Adrenal gland (tissue), 12 donors: ENCODE measurements around the gene LY6G6D. TPM values are rescaled to one million over a fixed set of nuclear protein-coding genes. Genes with fewer than 3 reads are reported as not detected.

Experiments used
- DNase-seq, 7 donors: peaks; one replicate each; pipeline ENCODE4 v3.0.0-alpha.2; 2019 to 2020
- H3K27ac ChIP-seq, 5 donors: fragments of 200-600 bp; sonication (generic) in 4 of 5; 1 replicate in 3 of 5; 2 replicates in 2 of 5; pipeline versions ENCODE4 v1.5.1 to v1.8.0; 2016 to 2020; ENCODE audit warnings: mild to moderate bottlenecking in 1 of 5
- H3K27me3 ChIP-seq: fragments of 200-600 bp; 2 replicates; pipeline ENCODE4 v1.8.0; 2021
- H3K36me3 ChIP-seq, 2 donors: fragments of 200-600 bp; replicated peaks in 1 of 2; 1 replicate in 1 of 2; 2 replicates in 1 of 2; pipeline versions ENCODE4 v1.5.1 to v1.8.0; 2018 to 2022
- H3K4me1 ChIP-seq, 2 donors: fragments of 200-600 bp; replicated peaks in 1 of 2; 1 replicate in 1 of 2; 2 replicates in 1 of 2; pipeline versions ENCODE4 v1.5.1 to v1.8.0; 2018 to 2021
- H3K4me3 ChIP-seq, 4 donors: fragments of 200-600 bp; sonication (generic) in 3 of 4; one replicate each; pipeline ENCODE4 v1.5.1; 2016 to 2018
- H3K9me3 ChIP-seq, 3 donors: fragments of 200-600 bp; sonication (generic) in 1 of 3; replicated peaks in 1 of 3; 1 replicate in 2 of 3; 2 replicates in 1 of 3; pipeline versions ENCODE4 v1.5.1 to v1.8.0; 2016 to 2021
- POLR2A ChIP-seq, 2 donors: fragments of 450-650 bp; IDR thresholded peaks; one replicate each; pipeline ENCODE4 v1.6.1; 2017; ENCODE audit warnings: antibody characterized with exemption in 2 of 2, mild to moderate bottlenecking in 2 of 2, moderate library complexity in 1 of 2
- WGBS, 4 donors: extraction: QIAGEN DNeasy Blood & Tissue Kit in 2 of 4; methylation state at CpG; one replicate each; pipeline versions ENCODE4 v1.1.5 to v1.1.7; 2013 to 2017; 5-methylcytosine and 5-hydroxymethylcytosine counted together
- intact Hi-C, 2 donors: fragments of 100-400 bp; cut with DNase I; formaldehyde crosslinking; loops; one replicate each; pipeline versions ENCODE4 v1.14.1 to v1.15.0; 2022 to 2023
- polyA plus RNA-seq, 3 donors: library from polyadenylated mRNA; stranded (reverse); fragments of 200-250 nt in 2 of 3; fragments of 350-450 nt in 1 of 3; fragmentation: Illumina TruSeq in 1 of 3; extraction: RNeasy Lipid Tissue Mini Kit (QIAGEN cat#74804) in 1 of 3; gene quantifications; one replicate each; pipeline ENCODE4 v1.2.3, GENCODE V29; 2013 to 2014
- total RNA-seq, 9 donors: library from RNA; depleted of rRNA in 4 of 9; stranded (reverse); fragments of >200 nt in 4 of 9; fragments of 120-200 nt in 1 of 9; fragmentation: NEBNext Ultra II Directional in 1 of 9; extraction: Animal tissue kit (Norgen Biotek cat#: 25700) in 1 of 9; gene quantifications; one replicate each; pipeline versions ENCODE4 v1.1.0 to v1.2.4, GENCODE V29; 2013 to 2023
- TF ChIP-seq, protein P1 (sequence below), 6 experiments: fragments of 450-650 bp in 4 of 6; fragments of 200-600 bp in 2 of 6; sonication (generic) in 1 of 6; IDR thresholded peaks; 1 replicate in 5 of 6; 2 replicates in 1 of 6; pipeline versions ENCODE4 v1.5.1 to v1.8.0; 2016 to 2021; ENCODE audit warnings: antibody characterized with exemption in 6 of 6, mild to moderate bottlenecking in 2 of 6, moderate library complexity in 1 of 6
- donor health status: healthy with polysubstance abuse.
- donor health status: Bipolar disorder and iron deficiency.
- donor health status: DM: yes; HTN: yes; CAD: no.
- donor health status: DM: no; HTN: no; CAD: no.
- donor health status: DM: no; HTN: no; CAD: no.
- donor health status: DM: yes; HTN: yes; CAD: no.

LY6G6D gene
- total and polyA plus RNA-seq, 12 donors, result not detected

DNA sequence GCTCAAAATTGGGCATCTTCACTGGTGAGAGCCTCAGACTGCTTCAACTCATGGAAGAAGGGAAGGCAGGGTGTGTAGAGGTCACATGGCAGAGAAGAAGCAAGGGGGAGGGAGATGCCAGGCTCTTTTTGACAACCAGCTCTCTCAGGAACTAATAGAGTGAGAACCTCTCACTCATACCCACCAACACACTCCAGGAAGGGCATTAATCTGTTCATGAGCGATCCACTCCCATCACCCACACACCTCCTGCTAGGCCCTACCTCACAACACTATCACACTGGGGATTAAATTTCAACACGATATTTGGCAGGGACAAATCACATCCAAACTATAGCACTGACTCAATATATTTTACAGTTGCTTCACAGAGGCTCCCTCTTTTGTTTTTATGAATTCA, 26.7 kb downstream of the LY6G6D start:
- TF ChIP-seq, protein P1, sequence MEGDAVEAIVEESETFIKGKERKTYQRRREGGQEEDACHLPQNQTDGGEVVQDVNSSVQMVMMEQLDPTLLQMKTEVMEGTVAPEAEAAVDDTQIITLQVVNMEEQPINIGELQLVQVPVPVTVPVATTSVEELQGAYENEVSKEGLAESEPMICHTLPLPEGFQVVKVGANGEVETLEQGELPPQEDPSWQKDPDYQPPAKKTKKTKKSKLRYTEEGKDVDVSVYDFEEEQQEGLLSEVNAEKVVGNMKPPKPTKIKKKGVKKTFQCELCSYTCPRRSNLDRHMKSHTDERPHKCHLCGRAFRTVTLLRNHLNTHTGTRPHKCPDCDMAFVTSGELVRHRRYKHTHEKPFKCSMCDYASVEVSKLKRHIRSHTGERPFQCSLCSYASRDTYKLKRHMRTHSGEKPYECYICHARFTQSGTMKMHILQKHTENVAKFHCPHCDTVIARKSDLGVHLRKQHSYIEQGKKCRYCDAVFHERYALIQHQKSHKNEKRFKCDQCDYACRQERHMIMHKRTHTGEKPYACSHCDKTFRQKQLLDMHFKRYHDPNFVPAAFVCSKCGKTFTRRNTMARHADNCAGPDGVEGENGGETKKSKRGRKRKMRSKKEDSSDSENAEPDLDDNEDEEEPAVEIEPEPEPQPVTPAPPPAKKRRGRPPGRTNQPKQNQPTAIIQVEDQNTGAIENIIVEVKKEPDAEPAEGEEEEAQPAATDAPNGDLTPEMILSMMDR (IDR thresholded peaks at IDR 0.05), result no peak
- no peak for DNase-seq
- Histone ChIP-seq H3K4me1 (peaks cover 10 to 35% of the 10 kb centered on the region in 2 donors), H3K9me3 (no peaks in the 10 kb centered on the region), H3K27ac (no peak overlapping the region), H3K27me3 (no peaks in the 10 kb centered on the region), H3K4me3 (no peak overlapping the region), H3K36me3 (no peaks in the 10 kb centered on the region)
- intact Hi-C loops, result no loop called here
- WGBS, 4 donors, result 89 to 96% (median 91%) methylated on average over 2 of the region's 2 CpGs

DNA sequence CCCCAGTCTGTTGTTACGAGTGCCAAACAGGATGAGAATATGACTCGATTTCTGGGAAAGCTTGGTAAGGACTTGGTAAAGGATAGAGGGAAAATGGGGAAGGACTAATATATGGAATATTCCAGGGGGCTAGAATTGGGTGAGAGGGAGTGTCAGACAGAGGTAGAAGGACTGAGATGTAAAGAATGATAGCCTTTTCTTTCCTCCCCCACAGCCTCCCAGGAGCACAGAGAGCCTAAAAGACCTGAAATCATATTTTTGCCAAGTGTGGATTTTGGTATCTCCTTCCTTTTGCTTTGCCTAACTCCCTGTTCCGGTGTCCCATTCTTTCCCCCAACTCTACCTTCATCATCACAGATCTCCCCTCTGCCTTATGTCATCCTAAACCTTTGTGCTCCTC, 27.7 kb downstream of the LY6G6D start:
- Histone ChIP-seq H3K4me3 (no peak overlapping the region), H3K36me3 (no peaks in the 10 kb centered on the region), H3K4me1 (peaks cover 10 to 24% of the 10 kb centered on the region in 2 donors), H3K9me3 (no peaks in the 10 kb centered on the region), H3K27ac (no peak overlapping the region), H3K27me3 (no peaks in the 10 kb centered on the region)
- no peak for DNase-seq
- TF ChIP-seq, protein P1 (IDR thresholded peaks at IDR 0.05), result no peak
- no peak for TF ChIP-seq POLR2A (IDR thresholded peaks at IDR 0.05)
- WGBS, 4 donors, result 91 to 95% (median 94%) methylated on average over 3 of the region's 3 CpGs
- intact Hi-C loops, result no loop called here

DNA sequence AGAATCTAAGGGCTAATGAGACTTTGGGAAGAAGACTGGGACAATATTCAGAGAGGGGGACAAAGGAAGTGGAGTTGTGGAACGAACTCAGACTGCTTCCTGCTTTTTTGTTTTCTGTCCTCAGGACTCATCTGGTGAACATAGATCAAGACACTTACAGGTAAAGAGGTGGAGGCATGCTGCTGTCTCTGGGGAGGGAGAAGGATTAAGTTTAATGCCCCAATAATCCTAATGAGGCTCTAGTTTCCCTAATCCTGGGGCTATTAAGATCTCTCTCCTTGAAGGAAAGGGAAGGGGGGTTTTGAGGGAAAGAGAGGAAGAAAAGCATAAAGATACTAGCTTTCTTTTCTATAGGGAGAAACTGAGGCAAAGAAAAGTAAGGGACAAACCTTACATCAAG, 29.3 kb downstream of the LY6G6D start:
- Histone ChIP-seq H3K27ac (no peak overlapping the region), H3K9me3 (no peaks in the 10 kb centered on the region), H3K27me3 (no peaks in the 10 kb centered on the region), H3K4me3 (no peak overlapping the region), H3K4me1 (peaks cover 6 to 12% of the 10 kb centered on the region in 2 donors), H3K36me3 (no peaks in the 10 kb centered on the region)
- intact Hi-C loops, result no loop called here
- no peak for TF ChIP-seq POLR2A (IDR thresholded peaks at IDR 0.05)
- TF ChIP-seq, protein P1 (IDR thresholded peaks at IDR 0.05), result no peak
- no peak for DNase-seq
- 53 to 92% (median 72%) methylated on average over 1 of the region's 1 CpG for WGBS, 4 donors

DNA sequence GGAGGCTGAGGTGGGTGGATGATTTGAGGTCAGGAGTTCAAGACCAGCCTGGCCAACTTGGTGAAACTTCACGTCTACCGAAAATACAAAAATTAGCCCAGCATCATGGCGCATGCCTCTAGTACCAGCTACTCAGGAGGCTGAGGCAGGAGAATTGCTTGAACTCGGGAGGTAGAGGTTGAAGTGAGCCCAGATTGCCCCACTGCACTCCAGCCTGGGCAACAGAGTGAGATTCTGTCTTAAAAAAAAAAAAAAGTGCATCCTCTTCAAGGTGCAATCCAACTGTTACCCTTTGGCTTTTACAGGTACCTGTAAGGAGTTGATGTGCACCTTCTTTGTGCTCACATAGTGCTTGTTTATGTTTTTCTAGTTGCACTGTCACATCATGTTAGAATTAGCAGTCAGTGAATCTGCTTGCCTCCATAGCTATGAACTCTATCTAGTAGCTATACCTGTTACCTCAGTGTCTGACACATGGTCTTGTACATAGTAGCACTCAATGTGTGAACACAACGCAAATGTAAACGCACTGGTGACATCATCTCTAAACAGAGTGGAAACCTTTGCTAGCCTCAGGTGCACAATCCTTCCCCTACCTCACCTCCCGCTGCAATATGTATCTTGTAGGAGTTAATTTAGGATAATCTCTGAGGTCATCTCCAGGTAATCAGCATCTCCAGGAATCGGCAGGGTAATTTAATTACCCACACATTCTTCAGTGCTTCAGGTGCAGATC, 34.3 kb downstream of the LY6G6D start:
- H3K27me3 ChIP-seq, result no peaks in the 10 kb centered on the region
- H3K9me3 ChIP-seq, result no peaks in the 10 kb centered on the region
- intact Hi-C loops, result no loop called here
- no peak for TF ChIP-seq POLR2A (IDR thresholded peaks at IDR 0.05)
- TF ChIP-seq, protein P1 (IDR thresholded peaks at IDR 0.05), result no peak
- no peak overlapping the region for H3K27ac ChIP-seq
- H3K4me3 ChIP-seq, result no peak overlapping the region
- H3K36me3 ChIP-seq, result no peaks in the 10 kb centered on the region
- H3K4me1 ChIP-seq, result no peaks in the 10 kb centered on the region
- WGBS, 4 donors, result 93 to 95% (median 94%) methylated on average over 8 of the region's 8 CpGs
- DNase-seq, result no peak
